ENCODE results near the gene RGL2.

The RGL2 gene

GRCh38 chr6:33273924-33274902 lies 24.5 kb downstream of the RGL2 start:
- Mint-ChIP-seq H3K4me3 (peak overlapping the region; percentile 96 to 97 (median 97)), H3K27ac (peak overlapping the region; percentile 6 to 100 (median 22)), H3K4me1 (peaks cover 59% of the 10 kb centered on the region), H3K36me3 (ENCODE audit: low read depth) (peaks cover 39% of the 10 kb centered on the region), H3K27me3 (ENCODE audit: low read depth) (no peaks in the 10 kb centered on the region), H3K9me3 (no peaks in the 10 kb centered on the region)
- TF ChIP-seq, protein P1, sequence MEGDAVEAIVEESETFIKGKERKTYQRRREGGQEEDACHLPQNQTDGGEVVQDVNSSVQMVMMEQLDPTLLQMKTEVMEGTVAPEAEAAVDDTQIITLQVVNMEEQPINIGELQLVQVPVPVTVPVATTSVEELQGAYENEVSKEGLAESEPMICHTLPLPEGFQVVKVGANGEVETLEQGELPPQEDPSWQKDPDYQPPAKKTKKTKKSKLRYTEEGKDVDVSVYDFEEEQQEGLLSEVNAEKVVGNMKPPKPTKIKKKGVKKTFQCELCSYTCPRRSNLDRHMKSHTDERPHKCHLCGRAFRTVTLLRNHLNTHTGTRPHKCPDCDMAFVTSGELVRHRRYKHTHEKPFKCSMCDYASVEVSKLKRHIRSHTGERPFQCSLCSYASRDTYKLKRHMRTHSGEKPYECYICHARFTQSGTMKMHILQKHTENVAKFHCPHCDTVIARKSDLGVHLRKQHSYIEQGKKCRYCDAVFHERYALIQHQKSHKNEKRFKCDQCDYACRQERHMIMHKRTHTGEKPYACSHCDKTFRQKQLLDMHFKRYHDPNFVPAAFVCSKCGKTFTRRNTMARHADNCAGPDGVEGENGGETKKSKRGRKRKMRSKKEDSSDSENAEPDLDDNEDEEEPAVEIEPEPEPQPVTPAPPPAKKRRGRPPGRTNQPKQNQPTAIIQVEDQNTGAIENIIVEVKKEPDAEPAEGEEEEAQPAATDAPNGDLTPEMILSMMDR (IDR thresholded peaks at IDR 0.05; ENCODE audit: unreplicated experiment in 3 of 3) = no peak

DNA sequence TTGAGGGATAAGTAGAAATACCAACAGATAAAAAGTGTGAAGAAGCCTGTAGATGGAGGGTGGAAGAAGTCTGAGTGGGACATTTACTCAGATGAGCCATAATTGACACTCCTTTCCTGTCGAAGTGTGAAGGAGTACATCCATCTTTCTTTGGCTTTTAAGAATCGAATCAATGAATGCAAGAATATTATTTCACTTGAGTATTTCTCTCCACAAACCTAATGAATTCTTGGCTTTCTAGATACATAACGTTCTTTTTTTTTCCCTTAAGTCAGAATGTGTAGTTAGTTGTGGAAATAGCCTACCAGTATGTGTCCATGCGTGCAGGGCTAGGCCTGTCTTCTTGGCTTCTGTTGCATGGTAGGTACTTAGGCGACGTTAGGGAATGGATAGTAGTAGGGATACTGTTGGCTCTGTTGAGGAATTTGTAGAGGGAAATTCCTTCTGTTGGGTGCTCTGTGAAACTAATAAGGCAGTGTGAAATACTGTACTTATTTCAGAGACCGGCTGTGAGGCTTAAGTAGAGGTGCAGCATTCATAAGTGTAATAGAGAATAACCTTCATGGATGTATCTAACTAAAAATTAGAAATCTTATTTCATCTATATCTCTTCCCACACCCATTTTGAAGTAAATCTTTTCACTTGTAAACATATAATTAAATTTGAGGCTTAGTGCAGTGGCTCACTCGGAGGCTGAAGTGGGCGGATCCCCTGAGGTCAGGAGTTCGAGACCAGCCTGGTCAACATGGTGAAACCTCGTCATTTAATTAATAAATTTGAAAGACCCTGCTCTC lies 25.4 kb downstream of the RGL2 start:
- H3K36me3 Mint-ChIP-seq (ENCODE audit: low read depth) = peaks cover 39% of the 10 kb centered on the region
- no peaks in the 10 kb centered on the region for H3K27me3 Mint-ChIP-seq (ENCODE audit: low read depth)
- H3K4me3 Mint-ChIP-seq = peak overlapping the region; percentile 96 to 97 (median 97)
- H3K9me3 Mint-ChIP-seq = no peaks in the 10 kb centered on the region
- TF ChIP-seq, protein P1 (IDR thresholded peaks at IDR 0.05; ENCODE audit: unreplicated experiment in 3 of 3) = no peak
- H3K4me1 Mint-ChIP-seq = peaks cover 59% of the 10 kb centered on the region
- peak overlapping the region; percentile 21 to 100 (median 100) for H3K27ac Mint-ChIP-seq

DNA sequence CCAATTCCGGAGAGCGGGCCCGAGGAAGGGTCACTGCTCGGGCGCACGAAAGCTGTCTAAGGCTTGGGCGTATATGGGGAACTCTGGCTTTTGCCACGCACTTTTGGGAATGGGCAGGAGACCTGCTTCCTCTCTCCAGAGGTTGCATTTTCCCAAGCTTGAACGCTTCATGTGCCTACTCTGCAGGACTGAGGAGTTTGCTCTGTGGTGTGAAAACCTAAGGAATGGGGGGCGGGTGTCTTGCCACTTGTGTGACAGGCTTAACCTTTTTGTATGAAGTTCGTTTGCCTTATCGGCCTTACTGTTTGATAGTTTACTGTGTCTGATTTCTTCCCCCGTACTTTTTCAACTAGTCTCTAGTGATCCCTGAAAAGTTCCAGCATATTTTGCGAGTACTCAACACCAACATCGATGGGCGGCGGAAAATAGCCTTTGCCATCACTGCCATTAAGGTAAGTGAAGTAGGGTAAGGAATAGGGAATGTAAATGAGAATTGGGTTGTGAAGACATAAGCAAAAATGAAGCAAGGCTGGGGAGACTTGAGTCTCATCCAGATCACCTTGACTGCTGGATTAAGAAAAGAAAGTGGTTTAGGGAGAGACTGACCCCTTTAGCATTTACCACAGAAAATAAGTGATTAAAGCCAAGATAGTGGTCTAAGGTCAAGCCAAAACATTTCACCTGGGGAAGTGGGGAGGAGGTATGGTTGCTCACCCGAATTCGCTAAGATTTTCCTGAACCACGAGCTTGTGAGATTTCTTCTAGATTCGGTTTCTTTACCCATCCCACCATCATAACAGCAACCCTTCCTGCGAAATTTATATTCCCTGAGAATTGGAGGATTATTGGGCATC lies 26.2 kb downstream of the RGL2 start:
- no peaks in the 10 kb centered on the region for H3K9me3 Mint-ChIP-seq
- peaks cover 46% of the 10 kb centered on the region for H3K36me3 Mint-ChIP-seq (ENCODE audit: low read depth)
- peaks cover 59% of the 10 kb centered on the region for H3K4me1 Mint-ChIP-seq
- H3K4me3 Mint-ChIP-seq = peak overlapping the region; percentile 96 to 97 (median 97)
- no peaks in the 10 kb centered on the region for H3K27me3 Mint-ChIP-seq (ENCODE audit: low read depth)
- H3K27ac Mint-ChIP-seq = peak overlapping the region; percentile 100
- TF ChIP-seq, protein P1 (IDR thresholded peaks at IDR 0.05; ENCODE audit: unreplicated experiment in 3 of 3) = no peak

GRCh38 chr6:33271468-33272274 lies 27.1 kb downstream of the RGL2 start, which contains the start of the genes RPS18 and VPS52:
TSS of gene RPS18 (plus strand) at chr6:33272075. CDS start at chr6:33272120, 45 bp downstream.
TSS of gene VPS52 (minus strand) at chr6:33271876. CDS start at chr6:33271675, 201 bp downstream.
- H3K27me3 Mint-ChIP-seq (ENCODE audit: low read depth) = no peaks in the 10 kb centered on the region
- peaks cover 58% of the 10 kb centered on the region for H3K4me1 Mint-ChIP-seq
- TF ChIP-seq, protein P1 (IDR thresholded peaks at IDR 0.05; ENCODE audit: unreplicated experiment in 3 of 3) = no peak
- peaks cover 54% of the 10 kb centered on the region for H3K36me3 Mint-ChIP-seq (ENCODE audit: low read depth)
- peak within 1 kb of the TSS; percentile 100 for H3K27ac Mint-ChIP-seq
- H3K9me3 Mint-ChIP-seq = no peaks in the 10 kb centered on the region
- H3K4me3 Mint-ChIP-seq = peak within 1 kb of the TSS; percentile 96 to 97 (median 97)

GRCh38 chr6:33271117-33271467 lies 27.6 kb downstream of the RGL2 start:
- peaks cover 52% of the 10 kb centered on the region for H3K4me1 Mint-ChIP-seq
- TF ChIP-seq, protein P1 (IDR thresholded peaks at IDR 0.05; ENCODE audit: unreplicated experiment in 3 of 3) = no peak
- peaks cover 54% of the 10 kb centered on the region for H3K36me3 Mint-ChIP-seq (ENCODE audit: low read depth)
- peak overlapping the region; percentile 100 for H3K27ac Mint-ChIP-seq
- H3K27me3 Mint-ChIP-seq (ENCODE audit: low read depth) = no peaks in the 10 kb centered on the region
- H3K4me3 Mint-ChIP-seq = peak overlapping the region; percentile 96 to 97 (median 97)
- H3K9me3 Mint-ChIP-seq = no peaks in the 10 kb centered on the region
